A673 (cell line): ENCODE measurements around the gene FOXC2.

ENCODE experiments used
- EZH2 ChIP-seq: fragments of 200-600 bp; sonication (generic); IDR thresholded peaks from 2 replicates; pipeline ENCODE4 v1.6.1; 2017; ENCODE audit warnings: borderline replicate concordance, low read depth, mild to moderate bottlenecking, mixed read lengths, antibody characterized with exemption, low read length; ENCODE audit not compliant: poor library complexity, severe bottlenecking
- TF ChIP-seq, protein P1 (sequence below): fragments of 300-800, 200-600 bp; sonication (generic); conservative IDR thresholded peaks from 2 replicates; pipeline ENCODE4 v1.5.1; 2017; ENCODE audit warnings: low read depth, mild to moderate bottlenecking, antibody characterized with exemption, low read length, moderate library complexity, mixed read lengths

GRCh38 chr16:86575095-86575685 lies 8.6 kb downstream of the FOXC2 start:
- TF ChIP-seq, protein P1, sequence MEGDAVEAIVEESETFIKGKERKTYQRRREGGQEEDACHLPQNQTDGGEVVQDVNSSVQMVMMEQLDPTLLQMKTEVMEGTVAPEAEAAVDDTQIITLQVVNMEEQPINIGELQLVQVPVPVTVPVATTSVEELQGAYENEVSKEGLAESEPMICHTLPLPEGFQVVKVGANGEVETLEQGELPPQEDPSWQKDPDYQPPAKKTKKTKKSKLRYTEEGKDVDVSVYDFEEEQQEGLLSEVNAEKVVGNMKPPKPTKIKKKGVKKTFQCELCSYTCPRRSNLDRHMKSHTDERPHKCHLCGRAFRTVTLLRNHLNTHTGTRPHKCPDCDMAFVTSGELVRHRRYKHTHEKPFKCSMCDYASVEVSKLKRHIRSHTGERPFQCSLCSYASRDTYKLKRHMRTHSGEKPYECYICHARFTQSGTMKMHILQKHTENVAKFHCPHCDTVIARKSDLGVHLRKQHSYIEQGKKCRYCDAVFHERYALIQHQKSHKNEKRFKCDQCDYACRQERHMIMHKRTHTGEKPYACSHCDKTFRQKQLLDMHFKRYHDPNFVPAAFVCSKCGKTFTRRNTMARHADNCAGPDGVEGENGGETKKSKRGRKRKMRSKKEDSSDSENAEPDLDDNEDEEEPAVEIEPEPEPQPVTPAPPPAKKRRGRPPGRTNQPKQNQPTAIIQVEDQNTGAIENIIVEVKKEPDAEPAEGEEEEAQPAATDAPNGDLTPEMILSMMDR, result no peak
- no peak for TF ChIP-seq EZH2
